ENCODE measurements around the gene CIZ1.

- TF ChIP-seq, protein P1, sequence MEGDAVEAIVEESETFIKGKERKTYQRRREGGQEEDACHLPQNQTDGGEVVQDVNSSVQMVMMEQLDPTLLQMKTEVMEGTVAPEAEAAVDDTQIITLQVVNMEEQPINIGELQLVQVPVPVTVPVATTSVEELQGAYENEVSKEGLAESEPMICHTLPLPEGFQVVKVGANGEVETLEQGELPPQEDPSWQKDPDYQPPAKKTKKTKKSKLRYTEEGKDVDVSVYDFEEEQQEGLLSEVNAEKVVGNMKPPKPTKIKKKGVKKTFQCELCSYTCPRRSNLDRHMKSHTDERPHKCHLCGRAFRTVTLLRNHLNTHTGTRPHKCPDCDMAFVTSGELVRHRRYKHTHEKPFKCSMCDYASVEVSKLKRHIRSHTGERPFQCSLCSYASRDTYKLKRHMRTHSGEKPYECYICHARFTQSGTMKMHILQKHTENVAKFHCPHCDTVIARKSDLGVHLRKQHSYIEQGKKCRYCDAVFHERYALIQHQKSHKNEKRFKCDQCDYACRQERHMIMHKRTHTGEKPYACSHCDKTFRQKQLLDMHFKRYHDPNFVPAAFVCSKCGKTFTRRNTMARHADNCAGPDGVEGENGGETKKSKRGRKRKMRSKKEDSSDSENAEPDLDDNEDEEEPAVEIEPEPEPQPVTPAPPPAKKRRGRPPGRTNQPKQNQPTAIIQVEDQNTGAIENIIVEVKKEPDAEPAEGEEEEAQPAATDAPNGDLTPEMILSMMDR (IDR thresholded peaks at IDR 0.05), result no peak
- no peak for TF ChIP-seq POLR2AphosphoS5 (IDR thresholded peaks at IDR 0.05)
- TF ChIP-seq POLR2A (IDR thresholded peaks at IDR 0.05), result no peak
Measured at GRCh38 chr9:128148509-128149000, 42.8 kb downstream of the CIZ1 start.
